Liver (tissue), 9 donors: ENCODE results near the gene NEUROG1. TPM values are rescaled to one million over a fixed set of nuclear protein-coding genes. Genes with fewer than 3 reads are reported as not detected.

Experiments
- DNase-seq: peaks from one replicate; pipeline ENCODE4 v3.0.0-alpha.2; 2017; ENCODE audit warnings: low spot score
- H3K27ac ChIP-seq, 2 donors: one replicate each; pipeline ENCODE4 v1.7.0; 2013; ENCODE audit warnings: inconsistent platforms in 2 of 2, low read length in 2 of 2, control low read depth in 1 of 2, low read depth in 1 of 2, mild to moderate bottlenecking in 1 of 2
- H3K27me3 ChIP-seq, 4 donors: one replicate each; pipeline versions ENCODE4 v1.6.1 to v1.7.0; 2013; ENCODE audit warnings: low read length in 3 of 4, inconsistent platforms in 1 of 4, mild to moderate bottlenecking in 1 of 4, moderate library complexity in 1 of 4; ENCODE audit not compliant: control insufficient read depth in 4 of 4, insufficient read depth in 4 of 4
- H3K36me3 ChIP-seq, 4 donors: one replicate each; pipeline versions ENCODE4 v1.6.1 to v1.7.0; 2013; ENCODE audit warnings: low read length in 3 of 4, mild to moderate bottlenecking in 3 of 4, low read depth in 1 of 4, moderate library complexity in 1 of 4; ENCODE audit not compliant: control insufficient read depth in 4 of 4, insufficient read depth in 3 of 4
- H3K4me1 ChIP-seq, 4 donors: one replicate each; pipeline versions ENCODE4 v1.6.1 to v1.7.0; 2013; ENCODE audit warnings: low read length in 3 of 4, mild to moderate bottlenecking in 3 of 4, moderate library complexity in 1 of 4; ENCODE audit not compliant: control insufficient read depth in 4 of 4, insufficient read depth in 4 of 4
- H3K4me3 ChIP-seq, 3 donors: one replicate each; pipeline versions ENCODE4 v1.6.1 to v1.7.0; 2013; ENCODE audit warnings: low read length in 3 of 3, control low read depth in 1 of 3, low read depth in 1 of 3, mild to moderate bottlenecking in 1 of 3
- H3K9ac ChIP-seq, 2 donors: one replicate each; pipeline ENCODE4 v1.7.0; 2013; ENCODE audit warnings: low read length in 2 of 2, mild to moderate bottlenecking in 2 of 2, moderate library complexity in 2 of 2, control low read depth in 1 of 2, low read depth in 1 of 2
- H3K9me3 ChIP-seq, 4 donors: one replicate each; pipeline versions ENCODE4 v1.6.1 to v1.7.0; 2013; ENCODE audit warnings: low read length in 3 of 4; ENCODE audit not compliant: control insufficient read depth in 4 of 4
- EGR1 ChIP-seq, 2 donors: IDR thresholded peaks; 2 replicates each; pipeline ENCODE4 v1.6.1; 2016 to 2018; ENCODE audit warnings: antibody characterized with exemption in 2 of 2, low read depth in 2 of 2
- FOXA2 ChIP-seq: IDR thresholded peaks from 2 replicates; pipeline ENCODE4 v1.6.1; 2016; ENCODE audit warnings: antibody characterized with exemption
- GABPA ChIP-seq, 2 donors: IDR thresholded peaks in 1 of 2; conservative IDR thresholded peaks in 1 of 2; 2 replicates each; pipeline ENCODE4 v1.6.1; 2016; ENCODE audit warnings: antibody characterized with exemption in 2 of 2, mild to moderate bottlenecking in 1 of 2, moderate library complexity in 1 of 2
- HNF4A ChIP-seq, 2 donors: conservative IDR thresholded peaks; 2 replicates each; pipeline ENCODE4 v1.6.1; 2016; ENCODE audit warnings: antibody characterized with exemption in 2 of 2, mild to moderate bottlenecking in 2 of 2
- HNF4G ChIP-seq: IDR thresholded peaks from 2 replicates; pipeline ENCODE4 v1.6.1; 2016; ENCODE audit warnings: antibody characterized with exemption
- JUND ChIP-seq, 2 donors: IDR thresholded peaks; 2 replicates each; pipeline ENCODE4 v1.6.1; 2016; ENCODE audit warnings: antibody characterized with exemption in 2 of 2
- NR2F2 ChIP-seq: IDR thresholded peaks from 2 replicates; pipeline ENCODE4 v1.6.1; 2016; ENCODE audit warnings: antibody characterized with exemption
- RAD21 ChIP-seq, 2 donors: IDR thresholded peaks; 2 replicates each; pipeline ENCODE4 v1.6.1; 2016; ENCODE audit warnings: antibody characterized with exemption in 2 of 2, mild to moderate bottlenecking in 2 of 2
- RXRA ChIP-seq, 2 donors: IDR thresholded peaks; 2 replicates each; pipeline ENCODE4 v1.6.1; 2017 to 2018; ENCODE audit warnings: antibody characterized with exemption in 2 of 2, mild to moderate bottlenecking in 1 of 2
- SP1 ChIP-seq: IDR thresholded peaks from 2 replicates; pipeline ENCODE4 v1.6.1; 2018; ENCODE audit warnings: antibody characterized with exemption, mild to moderate bottlenecking
- TAF1 ChIP-seq: conservative IDR thresholded peaks from 2 replicates; pipeline ENCODE4 v1.6.1; 2016; ENCODE audit warnings: antibody characterized with exemption, mild to moderate bottlenecking
- YY1 ChIP-seq: IDR thresholded peaks from 2 replicates; pipeline ENCODE4 v1.6.1; 2016; ENCODE audit warnings: antibody characterized with exemption, mild to moderate bottlenecking
- WGBS: extraction: QIAGEN DNeasy Blood & Tissue Kit; methylation state at CpG from one replicate; pipeline ENCODE4 v1.1.7; 2013; 5-methylcytosine and 5-hydroxymethylcytosine counted together
- polyA plus RNA-seq, 2 donors: library from polyadenylated mRNA; stranded (reverse) in 1 of 2; unstranded in 1 of 2; fragments of 200-250 nt in 1 of 2; fragments of >200 nt in 1 of 2; fragmentation: Nextera tagmentation in 1 of 2; extraction: Ambion mirVana in 1 of 2; gene quantifications; one replicate each; pipeline versions ENCODE4 v1.2.1 to v1.2.3, GENCODE V29; 2013 to 2015
- total RNA-seq, 2 donors: library from RNA; depleted of rRNA; stranded (reverse); fragments of >200 nt; gene quantifications; one replicate each; pipeline ENCODE4 v1.2.3, GENCODE V29; 2014
- TF ChIP-seq, protein P1 (sequence below): fragments of 150-350 bp; IDR thresholded peaks from 2 replicates; pipeline ENCODE4 v1.5.1; 2017; ENCODE audit warnings: improper control_type of control experiment, low read depth, low read length; ENCODE audit not compliant: missing input control
- TF ChIP-seq, protein P2 (sequence below): IDR thresholded peaks from 2 replicates; pipeline ENCODE4 v1.6.1; 2016; ENCODE audit warnings: antibody characterized with exemption
- TF ChIP-seq, protein P3 (sequence below): IDR thresholded peaks from 2 replicates; pipeline ENCODE4 v1.6.1; 2016; ENCODE audit warnings: antibody characterized with exemption, mild to moderate bottlenecking
- TF ChIP-seq, protein P4 (sequence below): IDR thresholded peaks from 2 replicates; pipeline ENCODE4 v1.6.1; 2016; ENCODE audit warnings: antibody characterized with exemption
- TF ChIP-seq, protein P5 (sequence below): IDR thresholded peaks from 2 replicates; pipeline ENCODE4 v1.6.1; 2016; ENCODE audit warnings: antibody characterized with exemption
- donor health status: healthy.
- donor health status: healthy.
- donor health status: healthy.
- donor health status: healthy.
- donor health status: healthy.

NEUROG1 gene
- total and polyA plus RNA-seq, 4 donors, result not detected

DNA sequence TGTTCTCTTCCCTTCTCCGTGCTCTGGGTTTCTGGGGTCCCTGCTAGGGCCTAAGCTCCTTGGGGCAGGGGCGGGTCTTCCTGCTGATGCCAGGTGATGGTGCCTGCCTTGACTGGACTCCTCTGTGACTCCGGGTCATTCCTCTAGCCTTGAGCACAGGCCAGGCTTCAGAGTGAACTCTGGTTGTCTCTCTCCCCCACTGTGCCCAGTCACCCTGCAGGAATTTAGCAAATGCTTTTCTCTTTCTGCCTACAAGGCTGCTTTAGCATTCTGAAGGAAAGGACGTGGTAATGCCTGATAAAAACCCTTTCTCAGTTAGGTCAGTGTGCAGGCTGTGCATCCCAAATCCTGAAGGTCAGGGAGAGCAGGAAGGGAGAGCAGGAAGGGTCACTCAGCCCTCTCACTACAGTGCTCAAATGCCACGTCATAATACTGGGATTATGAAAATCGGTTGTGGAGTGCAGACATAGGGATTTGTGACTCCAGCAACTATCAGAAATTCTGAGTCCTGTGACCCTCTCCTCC lies 40.4 kb upstream of the NEUROG1 start:
- Histone ChIP-seq H3K9me3 (peaks cover 0 to 3% (median 2%) of the 10 kb centered on the region in 4 donors), H3K36me3 (no peaks in the 10 kb centered on the region), H3K4me3 (no peak overlapping the region), H3K27ac (no peak overlapping the region), H3K27me3 (peaks cover 0 to 14% (median 3%) of the 10 kb centered on the region in 4 donors), H3K4me1 (no peaks in the 10 kb centered on the region), H3K9ac (no peak overlapping the region)
- TF ChIP-seq NR2F2 (peak; percentile 50), HNF4G (no peak)
- no peak for DNase-seq
- 57% methylated on average over 6 of the region's 6 CpGs for WGBS

DNA sequence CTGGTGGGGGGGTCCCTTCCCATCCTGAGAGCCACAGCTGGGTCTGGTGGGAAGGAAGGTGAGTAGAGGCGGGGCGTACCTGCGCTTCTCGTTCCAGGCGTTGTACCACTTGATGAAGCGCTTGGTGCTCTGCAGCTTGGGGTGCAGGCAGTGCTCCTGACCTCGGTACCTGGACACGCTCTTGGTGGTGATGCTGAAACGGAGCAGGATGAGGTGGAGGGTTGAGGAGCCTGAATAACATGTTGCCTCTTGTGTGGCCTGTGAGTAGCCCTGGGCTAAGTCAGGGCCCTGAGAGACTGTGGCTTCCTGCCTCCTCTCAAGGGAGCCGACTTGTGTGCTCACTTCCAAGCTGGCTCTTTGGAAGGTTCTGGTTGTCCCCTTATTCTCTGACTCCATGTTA lies 38.7 kb upstream of the NEUROG1 start:
- WGBS, result 92% methylated on average over 10 of the region's 10 CpGs
- TF ChIP-seq TAF1 (no peak), SP1 (no peak), RAD21 (IDR thresholded peaks at IDR 0.05) (no peak), HNF4G (no peak), EGR1 (IDR thresholded peaks at IDR 0.05; ENCODE audit: low read depth in 2 of 2) (no peak), JUND (IDR thresholded peaks at IDR 0.05) (no peak), YY1 (no peak), FOXA2 (no peak), NR2F2 (no peak), GABPA (IDR thresholded peaks at IDR 0.05 in 1 of 2, conservative IDR thresholded peaks at IDR 0.05 in 1 of 2) (no peak), RXRA (IDR thresholded peaks at IDR 0.05) (no peak), HNF4A (conservative IDR thresholded peaks at IDR 0.05) (no peak)
- TF ChIP-seq, protein P1, sequence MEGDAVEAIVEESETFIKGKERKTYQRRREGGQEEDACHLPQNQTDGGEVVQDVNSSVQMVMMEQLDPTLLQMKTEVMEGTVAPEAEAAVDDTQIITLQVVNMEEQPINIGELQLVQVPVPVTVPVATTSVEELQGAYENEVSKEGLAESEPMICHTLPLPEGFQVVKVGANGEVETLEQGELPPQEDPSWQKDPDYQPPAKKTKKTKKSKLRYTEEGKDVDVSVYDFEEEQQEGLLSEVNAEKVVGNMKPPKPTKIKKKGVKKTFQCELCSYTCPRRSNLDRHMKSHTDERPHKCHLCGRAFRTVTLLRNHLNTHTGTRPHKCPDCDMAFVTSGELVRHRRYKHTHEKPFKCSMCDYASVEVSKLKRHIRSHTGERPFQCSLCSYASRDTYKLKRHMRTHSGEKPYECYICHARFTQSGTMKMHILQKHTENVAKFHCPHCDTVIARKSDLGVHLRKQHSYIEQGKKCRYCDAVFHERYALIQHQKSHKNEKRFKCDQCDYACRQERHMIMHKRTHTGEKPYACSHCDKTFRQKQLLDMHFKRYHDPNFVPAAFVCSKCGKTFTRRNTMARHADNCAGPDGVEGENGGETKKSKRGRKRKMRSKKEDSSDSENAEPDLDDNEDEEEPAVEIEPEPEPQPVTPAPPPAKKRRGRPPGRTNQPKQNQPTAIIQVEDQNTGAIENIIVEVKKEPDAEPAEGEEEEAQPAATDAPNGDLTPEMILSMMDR, result no peak
- TF ChIP-seq, protein P2, sequence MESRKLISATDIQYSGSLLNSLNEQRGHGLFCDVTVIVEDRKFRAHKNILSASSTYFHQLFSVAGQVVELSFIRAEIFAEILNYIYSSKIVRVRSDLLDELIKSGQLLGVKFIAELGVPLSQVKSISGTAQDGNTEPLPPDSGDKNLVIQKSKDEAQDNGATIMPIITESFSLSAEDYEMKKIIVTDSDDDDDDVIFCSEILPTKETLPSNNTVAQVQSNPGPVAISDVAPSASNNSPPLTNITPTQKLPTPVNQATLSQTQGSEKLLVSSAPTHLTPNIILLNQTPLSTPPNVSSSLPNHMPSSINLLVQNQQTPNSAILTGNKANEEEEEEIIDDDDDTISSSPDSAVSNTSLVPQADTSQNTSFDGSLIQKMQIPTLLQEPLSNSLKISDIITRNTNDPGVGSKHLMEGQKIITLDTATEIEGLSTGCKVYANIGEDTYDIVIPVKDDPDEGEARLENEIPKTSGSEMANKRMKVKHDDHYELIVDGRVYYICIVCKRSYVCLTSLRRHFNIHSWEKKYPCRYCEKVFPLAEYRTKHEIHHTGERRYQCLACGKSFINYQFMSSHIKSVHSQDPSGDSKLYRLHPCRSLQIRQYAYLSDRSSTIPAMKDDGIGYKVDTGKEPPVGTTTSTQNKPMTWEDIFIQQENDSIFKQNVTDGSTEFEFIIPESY, result no peak
- TF ChIP-seq, protein P3, sequence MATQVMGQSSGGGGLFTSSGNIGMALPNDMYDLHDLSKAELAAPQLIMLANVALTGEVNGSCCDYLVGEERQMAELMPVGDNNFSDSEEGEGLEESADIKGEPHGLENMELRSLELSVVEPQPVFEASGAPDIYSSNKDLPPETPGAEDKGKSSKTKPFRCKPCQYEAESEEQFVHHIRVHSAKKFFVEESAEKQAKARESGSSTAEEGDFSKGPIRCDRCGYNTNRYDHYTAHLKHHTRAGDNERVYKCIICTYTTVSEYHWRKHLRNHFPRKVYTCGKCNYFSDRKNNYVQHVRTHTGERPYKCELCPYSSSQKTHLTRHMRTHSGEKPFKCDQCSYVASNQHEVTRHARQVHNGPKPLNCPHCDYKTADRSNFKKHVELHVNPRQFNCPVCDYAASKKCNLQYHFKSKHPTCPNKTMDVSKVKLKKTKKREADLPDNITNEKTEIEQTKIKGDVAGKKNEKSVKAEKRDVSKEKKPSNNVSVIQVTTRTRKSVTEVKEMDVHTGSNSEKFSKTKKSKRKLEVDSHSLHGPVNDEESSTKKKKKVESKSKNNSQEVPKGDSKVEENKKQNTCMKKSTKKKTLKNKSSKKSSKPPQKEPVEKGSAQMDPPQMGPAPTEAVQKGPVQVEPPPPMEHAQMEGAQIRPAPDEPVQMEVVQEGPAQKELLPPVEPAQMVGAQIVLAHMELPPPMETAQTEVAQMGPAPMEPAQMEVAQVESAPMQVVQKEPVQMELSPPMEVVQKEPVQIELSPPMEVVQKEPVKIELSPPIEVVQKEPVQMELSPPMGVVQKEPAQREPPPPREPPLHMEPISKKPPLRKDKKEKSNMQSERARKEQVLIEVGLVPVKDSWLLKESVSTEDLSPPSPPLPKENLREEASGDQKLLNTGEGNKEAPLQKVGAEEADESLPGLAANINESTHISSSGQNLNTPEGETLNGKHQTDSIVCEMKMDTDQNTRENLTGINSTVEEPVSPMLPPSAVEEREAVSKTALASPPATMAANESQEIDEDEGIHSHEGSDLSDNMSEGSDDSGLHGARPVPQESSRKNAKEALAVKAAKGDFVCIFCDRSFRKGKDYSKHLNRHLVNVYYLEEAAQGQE, result no peak
- TF ChIP-seq, protein P4, sequence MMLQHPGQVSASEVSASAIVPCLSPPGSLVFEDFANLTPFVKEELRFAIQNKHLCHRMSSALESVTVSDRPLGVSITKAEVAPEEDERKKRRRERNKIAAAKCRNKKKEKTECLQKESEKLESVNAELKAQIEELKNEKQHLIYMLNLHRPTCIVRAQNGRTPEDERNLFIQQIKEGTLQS, result no peak
- TF ChIP-seq, protein P5, sequence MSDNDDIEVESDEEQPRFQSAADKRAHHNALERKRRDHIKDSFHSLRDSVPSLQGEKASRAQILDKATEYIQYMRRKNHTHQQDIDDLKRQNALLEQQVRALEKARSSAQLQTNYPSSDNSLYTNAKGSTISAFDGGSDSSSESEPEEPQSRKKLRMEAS, result no peak
- Histone ChIP-seq H3K9ac (no peak overlapping the region), H3K4me3 (no peak overlapping the region), H3K36me3 (no peaks in the 10 kb centered on the region), H3K27me3 (peaks cover 0 to 7% (median 3%) of the 10 kb centered on the region in 4 donors), H3K9me3 (peaks cover 0 to 3% (median 2%) of the 10 kb centered on the region in 4 donors), H3K27ac (no peak overlapping the region), H3K4me1 (no peaks in the 10 kb centered on the region)
- no peak for DNase-seq
